Retina (tissue), 1 donor: ENCODE measurements around the gene LSM14A.
"Not testable (repeated sequence)": the region's sequence is repeated elsewhere in the genome, so short reads cannot be mapped to it uniquely, and the experiment has no call there.

Experiments
- DNase-seq: peaks from one replicate; pipeline ENCODE4 v3.0.0-alpha.2; 2016

Gene LSM14A

GRCh38 chr19:34193439-34193838, 21.1 kb downstream of the LSM14A start:
- no peak for DNase-seq

- no peak for DNase-seq
Observed at GRCh38 chr19:34193876-34194275, 21.6 kb downstream of the LSM14A start.

- DNase-seq = no peak
Observed at GRCh38 chr19:34201133-34201532, 28.8 kb downstream of the LSM14A start.

GRCh38 chr19:34205324-34205723, 33.0 kb downstream of the LSM14A start:
- not testable (repeated sequence) for DNase-seq

GRCh38 chr19:34208291-34208884, 36.1 kb downstream of the LSM14A start:
- no peak for DNase-seq

- DNase-seq = no peak
Observed at GRCh38 chr19:34209726-34210125, 37.4 kb downstream of the LSM14A start.

GRCh38 chr19:34213283-34213682, 41.0 kb downstream of the LSM14A start:
- DNase-seq = no peak

- no peak for DNase-seq
Observed at GRCh38 chr19:34214040-34214439, 41.7 kb downstream of the LSM14A start.

GRCh38 chr19:34215006-34215665, 42.8 kb downstream of the LSM14A start:
- DNase-seq = no peak

GRCh38 chr19:34215666-34216038, 43.3 kb downstream of the LSM14A start:
- DNase-seq = no peak

- DNase-seq = not testable (repeated sequence)
Observed at GRCh38 chr19:34216745-34217219, 44.5 kb downstream of the LSM14A start.

- no peak for DNase-seq
Observed at GRCh38 chr19:34217952-34218817, 45.9 kb downstream of the LSM14A start.

- DNase-seq = no peak
Observed at GRCh38 chr19:34218818-34219164, 46.5 kb downstream of the LSM14A start.

- DNase-seq = peak; percentile 45
Observed at GRCh38 chr19:34220472-34221063, 48.3 kb downstream of the LSM14A start.

- DNase-seq = no peak
Observed at GRCh38 chr19:34222386-34222785, 50.1 kb downstream of the LSM14A start.

GRCh38 chr19:34224996-34225658, 52.8 kb downstream of the LSM14A start:
- no peak for DNase-seq

- DNase-seq = no peak
Observed at GRCh38 chr19:34225659-34226015, 53.3 kb downstream of the LSM14A start.

GRCh38 chr19:34226036-34226435, 53.7 kb downstream of the LSM14A start:
- DNase-seq = no peak

- DNase-seq = no peak
Observed at GRCh38 chr19:34228347-34228746, 56.0 kb downstream of the LSM14A start.

- DNase-seq = no peak
Observed at GRCh38 chr19:34228762-34229161, 56.5 kb downstream of the LSM14A start.

GRCh38 chr19:34229721-34230120, 57.4 kb downstream of the LSM14A start:
- no peak for DNase-seq

- no peak for DNase-seq
Observed at GRCh38 chr19:34230820-34231219, 58.5 kb downstream of the LSM14A start.

- no peak for DNase-seq
Observed at GRCh38 chr19:34231439-34231838, 59.1 kb downstream of the LSM14A start.
